ENCODE data around the gene ACVR1.
"Not testable (repeated sequence)": the region's sequence is repeated elsewhere in the genome, so short reads cannot be mapped to it uniquely, and the experiment has no call there.

The ACVR1 gene

GRCh38 chr2:157771234-157771633 lies 104.9 kb downstream of the ACVR1 start:
- DNase-seq (ENCODE audit: insufficient read length, low spot score) (no peak), FAIRE-seq (no peak)

GRCh38 chr2:157769856-157770255 lies 106.3 kb downstream of the ACVR1 start:
- FAIRE-seq = no peak
- no peak for DNase-seq (ENCODE audit: insufficient read length, low spot score)

- FAIRE-seq = no peak
- DNase-seq (ENCODE audit: insufficient read length, low spot score) = no peak
Measured at GRCh38 chr2:157764386-157764785, 111.7 kb downstream of the ACVR1 start.

- DNase-seq (ENCODE audit: insufficient read length, low spot score) (no peak), FAIRE-seq (no peak)
Measured at GRCh38 chr2:157761520-157761919, 114.6 kb downstream of the ACVR1 start.

GRCh38 chr2:157760949-157761348 lies 115.2 kb downstream of the ACVR1 start:
- DNase-seq (ENCODE audit: insufficient read length, low spot score) (no peak), FAIRE-seq (no peak)

- DNase-seq (ENCODE audit: insufficient read length, low spot score) (no peak), FAIRE-seq (no peak)
Measured at GRCh38 chr2:157759855-157760254, 116.3 kb downstream of the ACVR1 start.

GRCh38 chr2:157758586-157758985 lies 117.5 kb downstream of the ACVR1 start:
- DNase-seq (ENCODE audit: insufficient read length, low spot score) = no peak
- FAIRE-seq = no peak

- DNase-seq (ENCODE audit: insufficient read length, low spot score) (no peak), FAIRE-seq (no peak)
Measured at GRCh38 chr2:157757500-157757899, 118.6 kb downstream of the ACVR1 start.

- not testable (repeated sequence) for FAIRE-seq; DNase-seq (ENCODE audit: insufficient read length, low spot score)
Measured at GRCh38 chr2:157756447-157756846, 119.7 kb downstream of the ACVR1 start.

- DNase-seq (ENCODE audit: insufficient read length, low spot score) (no peak), FAIRE-seq (peak; percentile 66)
Measured at GRCh38 chr2:157751462-157752058, 124.6 kb downstream of the ACVR1 start.

- FAIRE-seq = no peak
- DNase-seq (ENCODE audit: insufficient read length, low spot score) = no peak
Measured at GRCh38 chr2:157749684-157750083, 126.4 kb downstream of the ACVR1 start.

GRCh38 chr2:157748371-157749142 lies 127.6 kb downstream of the ACVR1 start:
- no peak for FAIRE-seq

GRCh38 chr2:157747695-157748370 lies 128.3 kb downstream of the ACVR1 start:
- no peak for FAIRE-seq
- no peak for DNase-seq (ENCODE audit: insufficient read length, low spot score)

More at GRCh38 chr2:157748371-157749142, 127.6 kb downstream of the ACVR1 start:
- DNase-seq (ENCODE audit: insufficient read length, low spot score) = no peak

GRCh38 chr2:157747280-157747679 lies 128.8 kb downstream of the ACVR1 start:
- FAIRE-seq (no peak), DNase-seq (ENCODE audit: insufficient read length, low spot score) (no peak)

GRCh38 chr2:157746234-157746950 lies 129.7 kb downstream of the ACVR1 start:
- FAIRE-seq (no peak), DNase-seq (ENCODE audit: insufficient read length, low spot score) (no peak)

- FAIRE-seq (no peak), DNase-seq (ENCODE audit: insufficient read length, low spot score) (no peak)
Measured at GRCh38 chr2:157744571-157745076, 131.5 kb downstream of the ACVR1 start.

GRCh38 chr2:157743051-157743450 lies 133.1 kb downstream of the ACVR1 start:
- no peak for DNase-seq (ENCODE audit: insufficient read length, low spot score)
- FAIRE-seq = no peak

- DNase-seq (ENCODE audit: insufficient read length, low spot score) (no peak), FAIRE-seq (no peak)
Measured at GRCh38 chr2:157741819-157742484, 134.2 kb downstream of the ACVR1 start.

GRCh38 chr2:157737656-157738055 lies 138.5 kb downstream of the ACVR1 start:
- DNase-seq (ENCODE audit: insufficient read length, low spot score) (no peak), FAIRE-seq (no peak)

GRCh38 chr2:157735532-157735931 lies 140.6 kb downstream of the ACVR1 start:
- no peak for DNase-seq (ENCODE audit: insufficient read length, low spot score)
- no peak for FAIRE-seq
